Ishikawa (cell line): ENCODE results near the gene HS2ST1.

Experiments used
- CEBPB ChIP-seq: IDR thresholded peaks from 2 replicates; pipeline ENCODE4 v1.6.1; 2012
- CREB1 ChIP-seq: IDR thresholded peaks from 2 replicates; pipeline ENCODE4 v1.6.1; 2012; ENCODE audit warnings: low read depth
- TAF1 ChIP-seq: IDR thresholded peaks from 2 replicates; pipeline ENCODE4 v1.6.1; 2012; ENCODE audit warnings: low read depth, mild to moderate bottlenecking
- TEAD4 ChIP-seq: IDR thresholded peaks from 2 replicates; pipeline ENCODE4 v1.6.1; 2012
- YY1 ChIP-seq: IDR thresholded peaks from 2 replicates; pipeline ENCODE4 v1.6.1; 2012; ENCODE audit warnings: low read depth
- TF ChIP-seq, protein P1 (sequence below): IDR thresholded peaks from 2 replicates; pipeline ENCODE4 v1.6.1; 2012; ENCODE audit warnings: low read depth, mild to moderate bottlenecking
- TF ChIP-seq, protein P2 (sequence below): IDR thresholded peaks from 2 replicates; pipeline ENCODE4 v1.6.1; 2012

DNA sequence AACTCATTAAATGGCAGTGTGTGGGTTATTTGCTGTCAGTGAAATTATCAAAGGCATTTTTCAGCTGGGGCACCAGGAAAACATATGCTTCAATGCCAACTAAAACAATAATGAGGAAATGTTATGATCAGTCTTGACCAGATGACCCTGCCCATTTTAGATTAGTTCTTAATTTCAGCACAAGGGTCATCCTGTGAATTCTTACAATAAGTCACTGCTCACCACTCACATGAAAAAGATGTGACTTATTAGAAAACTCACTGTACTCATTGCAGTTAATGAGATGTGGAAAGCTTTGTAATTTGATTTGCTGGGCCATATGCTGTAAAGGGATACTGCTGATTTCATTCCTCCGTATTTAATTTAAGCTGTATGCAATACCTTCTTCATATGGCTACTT lies 235.7 kb downstream of the HS2ST1 start:
- TF ChIP-seq TEAD4 (no peak), TAF1 (no peak), YY1 (no peak), CREB1 (no peak), CEBPB (no peak)
- TF ChIP-seq, protein P1, sequence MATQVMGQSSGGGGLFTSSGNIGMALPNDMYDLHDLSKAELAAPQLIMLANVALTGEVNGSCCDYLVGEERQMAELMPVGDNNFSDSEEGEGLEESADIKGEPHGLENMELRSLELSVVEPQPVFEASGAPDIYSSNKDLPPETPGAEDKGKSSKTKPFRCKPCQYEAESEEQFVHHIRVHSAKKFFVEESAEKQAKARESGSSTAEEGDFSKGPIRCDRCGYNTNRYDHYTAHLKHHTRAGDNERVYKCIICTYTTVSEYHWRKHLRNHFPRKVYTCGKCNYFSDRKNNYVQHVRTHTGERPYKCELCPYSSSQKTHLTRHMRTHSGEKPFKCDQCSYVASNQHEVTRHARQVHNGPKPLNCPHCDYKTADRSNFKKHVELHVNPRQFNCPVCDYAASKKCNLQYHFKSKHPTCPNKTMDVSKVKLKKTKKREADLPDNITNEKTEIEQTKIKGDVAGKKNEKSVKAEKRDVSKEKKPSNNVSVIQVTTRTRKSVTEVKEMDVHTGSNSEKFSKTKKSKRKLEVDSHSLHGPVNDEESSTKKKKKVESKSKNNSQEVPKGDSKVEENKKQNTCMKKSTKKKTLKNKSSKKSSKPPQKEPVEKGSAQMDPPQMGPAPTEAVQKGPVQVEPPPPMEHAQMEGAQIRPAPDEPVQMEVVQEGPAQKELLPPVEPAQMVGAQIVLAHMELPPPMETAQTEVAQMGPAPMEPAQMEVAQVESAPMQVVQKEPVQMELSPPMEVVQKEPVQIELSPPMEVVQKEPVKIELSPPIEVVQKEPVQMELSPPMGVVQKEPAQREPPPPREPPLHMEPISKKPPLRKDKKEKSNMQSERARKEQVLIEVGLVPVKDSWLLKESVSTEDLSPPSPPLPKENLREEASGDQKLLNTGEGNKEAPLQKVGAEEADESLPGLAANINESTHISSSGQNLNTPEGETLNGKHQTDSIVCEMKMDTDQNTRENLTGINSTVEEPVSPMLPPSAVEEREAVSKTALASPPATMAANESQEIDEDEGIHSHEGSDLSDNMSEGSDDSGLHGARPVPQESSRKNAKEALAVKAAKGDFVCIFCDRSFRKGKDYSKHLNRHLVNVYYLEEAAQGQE, result no peak
- TF ChIP-seq, protein P2, sequence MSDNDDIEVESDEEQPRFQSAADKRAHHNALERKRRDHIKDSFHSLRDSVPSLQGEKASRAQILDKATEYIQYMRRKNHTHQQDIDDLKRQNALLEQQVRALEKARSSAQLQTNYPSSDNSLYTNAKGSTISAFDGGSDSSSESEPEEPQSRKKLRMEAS, result no peak
